Measurements from ENCODE around the gene EXOC3L4. TPM values are rescaled to one million over a fixed set of nuclear protein-coding genes. Genes with fewer than 3 reads are reported as not detected.

The EXOC3L4 gene
- total RNA-seq, 6 experiments from 2014 or later = 34.2 to 87.1 (median 48.1) TPM

DNA sequence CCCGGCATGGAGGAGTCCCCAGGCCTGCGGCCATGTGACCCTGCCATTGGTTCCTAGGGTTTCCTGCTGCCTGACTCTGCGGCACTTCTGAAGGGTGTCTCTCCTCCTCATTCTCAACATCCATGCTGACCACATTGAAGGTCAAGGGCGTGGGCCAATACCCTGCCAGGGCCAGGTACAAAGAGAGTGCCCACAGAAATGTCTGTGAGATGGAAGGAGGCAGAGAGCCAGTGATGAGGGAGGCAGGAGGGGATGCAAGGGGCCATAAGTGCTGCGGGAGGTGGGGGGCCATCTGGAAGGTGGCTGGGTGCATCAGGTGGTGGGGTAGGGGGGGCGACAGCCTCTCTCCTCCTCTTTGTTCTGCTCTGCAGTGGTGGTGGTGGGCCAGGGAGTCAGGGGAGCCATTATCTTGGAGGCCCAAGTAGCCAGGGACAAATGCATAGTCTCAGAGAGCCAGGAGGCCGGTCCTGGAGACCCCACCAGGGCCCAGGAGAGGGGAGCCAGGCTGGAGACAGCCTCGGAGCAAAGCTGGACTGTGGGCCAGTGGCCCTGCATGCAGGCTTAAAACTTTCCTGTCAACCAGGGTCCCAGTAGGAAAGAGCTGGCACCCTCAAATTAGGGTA is 24.2 kb upstream of the EXOC3L4 start:
- no peak for ATAC-seq

GRCh38 chr14:103070971-103071542 is 23.5 kb upstream of the EXOC3L4 start:
- TF ChIP-seq POLR2A (IDR thresholded peaks at IDR 0.05) = no peak
- TF ChIP-seq, protein P1, sequence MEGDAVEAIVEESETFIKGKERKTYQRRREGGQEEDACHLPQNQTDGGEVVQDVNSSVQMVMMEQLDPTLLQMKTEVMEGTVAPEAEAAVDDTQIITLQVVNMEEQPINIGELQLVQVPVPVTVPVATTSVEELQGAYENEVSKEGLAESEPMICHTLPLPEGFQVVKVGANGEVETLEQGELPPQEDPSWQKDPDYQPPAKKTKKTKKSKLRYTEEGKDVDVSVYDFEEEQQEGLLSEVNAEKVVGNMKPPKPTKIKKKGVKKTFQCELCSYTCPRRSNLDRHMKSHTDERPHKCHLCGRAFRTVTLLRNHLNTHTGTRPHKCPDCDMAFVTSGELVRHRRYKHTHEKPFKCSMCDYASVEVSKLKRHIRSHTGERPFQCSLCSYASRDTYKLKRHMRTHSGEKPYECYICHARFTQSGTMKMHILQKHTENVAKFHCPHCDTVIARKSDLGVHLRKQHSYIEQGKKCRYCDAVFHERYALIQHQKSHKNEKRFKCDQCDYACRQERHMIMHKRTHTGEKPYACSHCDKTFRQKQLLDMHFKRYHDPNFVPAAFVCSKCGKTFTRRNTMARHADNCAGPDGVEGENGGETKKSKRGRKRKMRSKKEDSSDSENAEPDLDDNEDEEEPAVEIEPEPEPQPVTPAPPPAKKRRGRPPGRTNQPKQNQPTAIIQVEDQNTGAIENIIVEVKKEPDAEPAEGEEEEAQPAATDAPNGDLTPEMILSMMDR (IDR thresholded peaks at IDR 0.05) = no peak
- Histone ChIP-seq H3K4me1 (peaks cover 0 to 8% (median 0%) of the 10 kb centered on the region in 4 donors), H3K27me3 (no peaks in the 10 kb centered on the region), H3K36me3 (no peaks in the 10 kb centered on the region), H3K27ac (peak overlapping the region in 1 of 3 donors; percentile 29), H3K9me3 (no peaks in the 10 kb centered on the region), H3K4me3 (no peak overlapping the region)
- 56% methylated on average over 9 of the region's 21 CpGs for WGBS (ENCODE audit: insufficient coverage, low coverage, low lambda C conversion rate, missing lambda C conversion rate)
- ATAC-seq = peak in 2 of 4 donors; percentile 34 to 39
- intact Hi-C loops (cut with DNase I) = loop anchor here in 1 of 2 donors (10.0 kb wide), 1 partner anchor 224 kb away; no protein-coding TSS in a partner anchor
- peak in 2 of 3 donors; percentile 52 to 64 for DNase-seq

More for the DNA sequence above, 24.2 kb upstream of the EXOC3L4 start:
- WGBS (ENCODE audit: insufficient coverage, low coverage, low lambda C conversion rate, missing lambda C conversion rate) = 92% methylated on average over 2 of the region's 8 CpGs
- Histone ChIP-seq H3K27me3 (no peaks in the 10 kb centered on the region), H3K9me3 (no peaks in the 10 kb centered on the region), H3K36me3 (no peaks in the 10 kb centered on the region), H3K4me3 (no peak overlapping the region), H3K27ac (no peak overlapping the region), H3K4me1 (peaks cover 0 to 7% (median 0%) of the 10 kb centered on the region in 4 donors)
- TF ChIP-seq POLR2A (IDR thresholded peaks at IDR 0.05) = no peak
- TF ChIP-seq, protein P1 (IDR thresholded peaks at IDR 0.05) = no peak
- intact Hi-C loops (cut with DNase I) = loop anchor here in 1 of 2 donors (10.0 kb wide), 1 partner anchor 224 kb away; no protein-coding TSS in a partner anchor
- DNase-seq = no peak

GRCh38 chr14:103071544-103072251 is 22.8 kb upstream of the EXOC3L4 start:
- DNase-seq = peak in 2 of 3 donors; percentile 48 to 64
- Histone ChIP-seq H3K4me3 (no peak overlapping the region), H3K36me3 (no peaks in the 10 kb centered on the region), H3K27ac (peak overlapping the region in 1 of 3 donors; percentile 29), H3K4me1 (peaks cover 0 to 8% (median 0%) of the 10 kb centered on the region in 4 donors), H3K27me3 (no peaks in the 10 kb centered on the region), H3K9me3 (no peaks in the 10 kb centered on the region)
- no peak for ATAC-seq
- intact Hi-C loops (cut with DNase I) = loop anchor here in 1 of 2 donors (10.0 kb wide), 1 partner anchor 223 kb away; no protein-coding TSS in a partner anchor
- TF ChIP-seq POLR2A (IDR thresholded peaks at IDR 0.05) = no peak
- TF ChIP-seq, protein P1 (IDR thresholded peaks at IDR 0.05) = no peak
- 66% methylated on average over 6 of the region's 32 CpGs for WGBS (ENCODE audit: insufficient coverage, low coverage, low lambda C conversion rate, missing lambda C conversion rate)

DNA sequence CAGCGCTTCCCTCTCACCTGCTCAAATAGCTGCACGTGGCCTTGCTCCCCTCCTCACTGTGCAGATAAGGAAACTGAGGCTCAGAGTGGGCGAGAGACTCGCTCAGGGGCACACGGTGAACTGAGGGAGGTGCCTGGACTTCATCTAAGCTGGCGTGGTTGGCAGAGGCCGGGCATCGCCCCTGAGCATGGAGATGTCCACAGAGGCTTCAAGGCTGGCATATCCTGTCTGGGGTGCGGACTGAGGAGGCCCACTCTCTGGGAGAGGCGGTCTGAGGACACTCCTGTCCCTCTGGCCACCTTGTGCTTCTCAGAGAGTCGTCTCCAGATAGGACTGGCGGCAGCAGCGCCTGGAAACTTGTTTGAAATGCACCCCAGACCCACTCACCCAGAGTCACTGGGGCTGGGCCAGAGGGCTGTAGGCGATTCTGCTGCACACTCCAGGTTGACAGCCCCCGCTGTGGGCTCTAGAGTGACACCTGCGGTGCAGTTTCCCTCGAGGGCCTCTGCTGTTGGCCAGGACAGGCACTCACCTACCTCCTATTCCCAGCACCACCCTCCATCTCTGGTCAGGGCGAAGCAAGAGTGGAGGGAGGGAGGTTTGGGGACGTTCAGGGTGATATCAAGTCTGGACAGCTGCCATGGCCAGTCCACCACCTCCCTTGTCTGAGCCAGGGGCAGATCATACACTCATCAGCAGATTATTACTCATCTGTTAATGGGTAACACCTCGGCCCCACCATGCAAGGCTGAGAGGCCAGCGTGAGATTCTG is 21.7 kb upstream of the EXOC3L4 start:
- intact Hi-C loops (cut with DNase I) = loop anchor here in 1 of 2 donors (10.0 kb wide), 1 partner anchor 222 kb away; no protein-coding TSS in a partner anchor
- DNase-seq (peak in 2 of 3 donors; percentile 53 to 59), ATAC-seq (peak in 1 of 4 donors; percentile 32)
- H3K9me3 ChIP-seq = no peaks in the 10 kb centered on the region
- peaks cover 0 to 8% (median 0%) of the 10 kb centered on the region in 4 donors for H3K4me1 ChIP-seq
- no peak overlapping the region for H3K27ac ChIP-seq
- no peaks in the 10 kb centered on the region for H3K36me3 ChIP-seq
- H3K27me3 ChIP-seq = no peaks in the 10 kb centered on the region
- 90% methylated on average over 2 of the region's 21 CpGs for WGBS (ENCODE audit: insufficient coverage, low coverage, low lambda C conversion rate, missing lambda C conversion rate)
- H3K4me3 ChIP-seq = no peak overlapping the region
- no peak for TF ChIP-seq POLR2A (IDR thresholded peaks at IDR 0.05)
- TF ChIP-seq, protein P1 (IDR thresholded peaks at IDR 0.05) = no peak

Measured in right lobe of liver (tissue), 6 donors.